Measurements from ENCODE around the gene CYBA. TPM values are rescaled to one million over a fixed set of nuclear protein-coding genes. Genes with fewer than 3 reads are reported as not detected.

The CYBA gene
- polyA plus RNA-seq, 2 of the 4 experiments (the other 2 are of a cell fraction): 75.7 to 185 TPM

DNA sequence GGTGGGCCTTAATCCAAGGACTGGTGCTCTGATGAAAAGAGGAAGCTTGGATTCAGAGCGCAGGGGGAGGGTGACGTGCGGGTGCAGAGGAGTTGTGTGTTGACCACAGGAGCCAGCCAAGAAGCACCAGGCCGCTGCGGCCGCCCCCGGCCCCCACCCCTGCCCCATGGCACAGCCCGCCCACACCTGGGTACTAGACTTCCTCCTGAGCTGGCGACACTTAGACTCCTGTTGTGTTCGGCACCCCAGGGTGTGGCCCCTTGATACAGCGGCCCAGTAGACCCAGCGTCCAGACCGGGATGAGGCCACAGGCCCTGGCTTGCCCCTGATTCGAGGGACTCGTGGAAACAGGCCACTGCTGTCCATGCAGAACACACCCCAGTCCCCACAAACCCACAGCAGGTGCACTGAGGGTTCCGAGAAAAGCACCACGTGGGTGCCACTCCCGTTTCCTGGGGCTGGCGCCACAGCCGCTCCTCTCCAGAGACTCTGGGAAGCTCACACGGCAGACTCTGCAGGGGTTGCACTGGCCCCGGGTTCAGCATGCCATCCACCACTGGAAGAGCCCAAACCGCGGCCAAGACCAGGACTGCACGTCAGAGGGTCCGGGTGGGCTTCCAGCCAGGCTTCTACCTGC lies 41.2 kb upstream of the CYBA start:
- H3K9me3 ChIP-seq: no peaks in the 10 kb centered on the region
- ATAC-seq (no peak), FAIRE-seq (no peak), DNase-seq (ENCODE audit: low read depth in 1 of 2, low spot score in 1 of 2) (no peak)
- no peak overlapping the region for H3K4me2 ChIP-seq
- ChIA-PET CTCF (interaction anchor here (0.7 to 1.1 kb wide), 2 partner anchors 46 to 64 kb away, joined by 3 read pairs; no protein-coding TSS in a partner anchor), POLR2A (no interaction called here)
- TF ChIP-seq PHF8 (IDR thresholded peaks at IDR 0.05; ENCODE audit: borderline replicate concordance, low read depth) (no peak), HOXB5 (CRISPR knock-in tag; IDR thresholded peaks at IDR 0.05) (no peak), RCOR1 (IDR thresholded peaks at IDR 0.05; ENCODE audit: low read depth, low read length) (no peak), HOXB13 (CRISPR knock-in tag; IDR thresholded peaks at IDR 0.05; ENCODE audit: low read depth) (no peak)
- TF ChIP-seq, protein P1, sequence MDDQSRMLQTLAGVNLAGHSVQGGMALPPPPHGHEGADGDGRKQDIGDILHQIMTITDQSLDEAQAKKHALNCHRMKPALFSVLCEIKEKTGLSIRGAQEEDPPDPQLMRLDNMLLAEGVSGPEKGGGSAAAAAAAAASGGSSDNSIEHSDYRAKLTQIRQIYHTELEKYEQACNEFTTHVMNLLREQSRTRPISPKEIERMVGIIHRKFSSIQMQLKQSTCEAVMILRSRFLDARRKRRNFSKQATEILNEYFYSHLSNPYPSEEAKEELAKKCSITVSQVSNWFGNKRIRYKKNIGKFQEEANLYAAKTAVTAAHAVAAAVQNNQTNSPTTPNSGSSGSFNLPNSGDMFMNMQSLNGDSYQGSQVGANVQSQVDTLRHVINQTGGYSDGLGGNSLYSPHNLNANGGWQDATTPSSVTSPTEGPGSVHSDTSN (IDR thresholded peaks at IDR 0.05): no peak
- H3K27ac ChIP-seq: no peak overlapping the region
- peaks cover 1% of the 10 kb centered on the region; the same call in 1 of the 3 replicates for H3K4me1 ChIP-seq
- WGBS (ENCODE audit: missing lambda C conversion rate): 73% methylated on average over 13 of the region's 26 CpGs
- H3K4me3 ChIP-seq: no peak overlapping the region

DNA sequence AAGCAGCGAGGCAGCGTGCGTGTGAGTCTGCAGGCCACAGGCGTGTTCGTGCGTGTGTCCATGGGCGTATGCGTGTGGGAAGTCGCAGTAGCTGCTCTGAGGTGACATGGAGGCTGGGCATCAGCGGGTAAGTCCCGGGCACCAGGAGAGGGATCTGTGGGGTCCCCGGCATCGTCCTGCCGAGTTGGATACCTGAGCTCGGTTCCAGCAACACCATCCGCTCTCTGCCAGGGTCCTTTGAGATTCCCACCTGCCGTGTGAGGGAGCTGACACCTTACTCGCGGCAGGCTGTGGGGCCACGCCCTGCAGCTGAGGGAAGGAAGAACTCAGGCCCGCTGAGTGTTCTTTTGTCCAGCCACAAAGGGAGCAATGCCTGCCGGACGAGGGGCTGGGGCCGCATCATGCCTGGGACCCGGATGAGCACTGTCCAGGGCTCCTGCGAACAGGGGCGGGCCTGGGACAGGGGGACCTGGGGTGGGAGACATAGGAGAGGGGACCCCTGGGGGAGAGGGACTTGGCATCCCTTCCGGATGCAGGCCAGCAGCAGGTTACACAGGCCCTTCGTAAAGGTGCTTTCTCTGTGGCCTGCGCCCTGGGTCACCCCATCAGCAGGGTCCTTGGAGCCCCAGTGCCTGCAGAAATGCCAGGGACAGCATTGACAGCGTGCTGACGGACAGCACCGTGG lies 40.4 kb upstream of the CYBA start:
- Histone ChIP-seq H3K9me3 (no peaks in the 10 kb centered on the region), H3K4me1 (peaks cover 4% of the 10 kb centered on the region; the same call in 1 of the 3 replicates), H3K27ac (no peak overlapping the region), H3K4me3 (no peak overlapping the region), H3K4me2 (no peak overlapping the region)
- FAIRE-seq: no peak
- no peak for ATAC-seq
- ChIA-PET POLR2A (no interaction called here), CTCF (interaction anchor here (1.1 kb wide), 1 partner anchor 46 kb away, joined by 3 read pairs; no protein-coding TSS in a partner anchor)
- no peak for DNase-seq (ENCODE audit: low read depth in 1 of 2, low spot score in 1 of 2)
- TF ChIP-seq EHF (CRISPR knock-in tag; IDR thresholded peaks at IDR 0.05): no peak
- TF ChIP-seq, protein P2, sequence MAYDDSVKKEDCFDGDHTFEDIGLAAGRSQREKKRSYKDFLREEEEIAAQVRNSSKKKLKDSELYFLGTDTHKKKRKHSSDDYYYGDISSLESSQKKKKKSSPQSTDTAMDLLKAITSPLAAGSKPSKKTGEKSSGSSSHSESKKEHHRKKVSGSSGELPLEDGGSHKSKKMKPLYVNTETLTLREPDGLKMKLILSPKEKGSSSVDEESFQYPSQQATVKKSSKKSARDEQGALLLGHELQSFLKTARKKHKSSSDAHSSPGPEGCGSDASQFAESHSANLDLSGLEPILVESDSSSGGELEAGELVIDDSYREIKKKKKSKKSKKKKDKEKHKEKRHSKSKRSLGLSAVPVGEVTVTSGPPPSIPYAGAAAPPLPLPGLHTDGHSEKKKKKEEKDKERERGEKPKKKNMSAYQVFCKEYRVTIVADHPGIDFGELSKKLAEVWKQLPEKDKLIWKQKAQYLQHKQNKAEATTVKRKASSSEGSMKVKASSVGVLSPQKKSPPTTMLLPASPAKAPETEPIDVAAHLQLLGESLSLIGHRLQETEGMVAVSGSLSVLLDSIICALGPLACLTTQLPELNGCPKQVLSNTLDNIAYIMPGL (CRISPR knock-in tag; IDR thresholded peaks at IDR 0.05; ENCODE audit: borderline replicate concordance): no peak
- TF ChIP-seq CBX2 (IDR thresholded peaks at IDR 0.05; ENCODE audit: borderline replicate concordance, low read depth): no peak
- no peak for TF ChIP-seq RCOR1 (IDR thresholded peaks at IDR 0.05; ENCODE audit: low read depth, low read length)
- no peak for TF ChIP-seq POLR2A (IDR thresholded peaks at IDR 0.05; ENCODE audit: low read length)
- TF ChIP-seq HOXB13 (CRISPR knock-in tag; IDR thresholded peaks at IDR 0.05; ENCODE audit: low read depth): no peak
- TF ChIP-seq, protein P3, sequence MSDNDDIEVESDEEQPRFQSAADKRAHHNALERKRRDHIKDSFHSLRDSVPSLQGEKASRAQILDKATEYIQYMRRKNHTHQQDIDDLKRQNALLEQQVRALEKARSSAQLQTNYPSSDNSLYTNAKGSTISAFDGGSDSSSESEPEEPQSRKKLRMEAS (IDR thresholded peaks at IDR 0.05): no peak
- TF ChIP-seq ZC3H11A (IDR thresholded peaks at IDR 0.05): no peak
- no peak for TF ChIP-seq PHF8 (IDR thresholded peaks at IDR 0.05; ENCODE audit: borderline replicate concordance, low read depth)
- TF ChIP-seq, protein P4, sequence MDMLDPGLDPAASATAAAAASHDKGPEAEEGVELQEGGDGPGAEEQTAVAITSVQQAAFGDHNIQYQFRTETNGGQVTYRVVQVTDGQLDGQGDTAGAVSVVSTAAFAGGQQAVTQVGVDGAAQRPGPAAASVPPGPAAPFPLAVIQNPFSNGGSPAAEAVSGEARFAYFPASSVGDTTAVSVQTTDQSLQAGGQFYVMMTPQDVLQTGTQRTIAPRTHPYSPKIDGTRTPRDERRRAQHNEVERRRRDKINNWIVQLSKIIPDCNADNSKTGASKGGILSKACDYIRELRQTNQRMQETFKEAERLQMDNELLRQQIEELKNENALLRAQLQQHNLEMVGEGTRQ (IDR thresholded peaks at IDR 0.05): no peak
- TF ChIP-seq MYC (IDR thresholded peaks at IDR 0.05; ENCODE audit: borderline replicate concordance, low read length): no peak
- 83% methylated on average over 24 of the region's 33 CpGs for WGBS (ENCODE audit: missing lambda C conversion rate)

DNA sequence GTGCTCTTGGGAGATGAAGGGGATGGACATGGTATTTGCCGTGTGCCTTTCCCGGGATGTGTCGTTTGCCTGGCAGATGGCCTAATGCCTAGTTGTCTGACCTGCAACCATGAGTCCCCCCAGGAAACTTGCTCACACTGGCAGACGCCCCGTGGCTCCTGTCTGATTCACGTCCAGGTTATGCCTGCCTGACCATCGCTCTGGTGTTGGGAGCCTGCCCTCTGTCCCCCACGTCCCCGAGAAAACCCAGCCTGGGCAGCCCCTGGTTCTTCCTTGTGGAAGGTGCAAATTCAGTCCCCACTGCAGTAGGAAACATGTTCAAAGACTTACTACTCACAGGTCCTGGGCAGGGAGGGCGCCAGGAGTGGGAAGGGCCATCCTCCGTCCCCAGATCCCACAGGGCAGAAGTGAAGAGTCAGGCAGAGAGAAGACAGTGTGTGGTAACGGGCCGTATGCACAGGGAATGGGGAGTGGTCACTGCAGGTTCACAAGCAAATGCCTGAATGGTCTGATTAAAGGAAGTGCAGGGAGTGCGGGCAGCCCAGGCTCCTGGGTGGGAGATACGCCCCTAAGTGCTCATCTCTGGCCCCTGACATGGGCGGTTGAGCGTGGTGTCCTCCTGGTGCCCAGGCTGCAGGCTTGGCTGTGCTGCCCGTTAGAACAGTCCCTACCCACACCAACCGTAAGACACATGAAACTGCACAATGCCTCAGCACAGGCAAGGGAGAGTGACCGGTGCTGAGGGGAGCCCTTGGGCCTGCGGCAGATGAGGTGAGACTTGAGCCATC lies 39.7 kb upstream of the CYBA start:
- Histone ChIP-seq H3K4me1 (peaks cover 8% of the 10 kb centered on the region; the same call in 2 of the 3 replicates), H3K4me3 (no peak overlapping the region), H3K27ac (no peak overlapping the region), H3K4me2 (no peak overlapping the region), H3K9me3 (no peaks in the 10 kb centered on the region)
- ChIA-PET CTCF (interaction anchor here (0.7 to 1.1 kb wide), 2 partner anchors 47 to 92 kb away, joined by 3 read pairs; no protein-coding TSS in a partner anchor), POLR2A (no interaction called here)
- WGBS (ENCODE audit: missing lambda C conversion rate): 61% methylated on average over 20 of the region's 21 CpGs
- FAIRE-seq: no peak
- no peak for DNase-seq (ENCODE audit: low read depth in 1 of 2, low spot score in 1 of 2)
- no peak for ATAC-seq
- no peak for TF ChIP-seq CBX8 (IDR thresholded peaks at IDR 0.05)
- no peak for TF ChIP-seq ESRRA (IDR thresholded peaks at IDR 0.05; ENCODE audit: borderline replicate concordance, low read length)
- no peak for TF ChIP-seq NPAS2 (CRISPR knock-in tag; IDR thresholded peaks at IDR 0.05; ENCODE audit: borderline replicate concordance)
- TF ChIP-seq TFCP2L1 (CRISPR knock-in tag; IDR thresholded peaks at IDR 0.05): no peak
- TF ChIP-seq RNF2 (IDR thresholded peaks at IDR 0.05; ENCODE audit: borderline replicate concordance, low read depth): no peak
- TF ChIP-seq JUNB (IDR thresholded peaks at IDR 0.05): no peak
- TF ChIP-seq FOXS1 (CRISPR knock-in tag; IDR thresholded peaks at IDR 0.05): no peak
- TF ChIP-seq SMC3 (IDR thresholded peaks at IDR 0.05): no peak
- TF ChIP-seq, protein P1 (IDR thresholded peaks at IDR 0.05): no peak
- no peak for TF ChIP-seq RAD21 (conservative IDR thresholded peaks at IDR 0.05 in 1 of 2, IDR thresholded peaks at IDR 0.05 in 1 of 2)
- no peak for TF ChIP-seq ZNF302 (CRISPR knock-in tag; IDR thresholded peaks at IDR 0.05)
- no peak for TF ChIP-seq SREBF2 (IDR thresholded peaks at IDR 0.05)
- no peak for TF ChIP-seq PHF8 (IDR thresholded peaks at IDR 0.05; ENCODE audit: borderline replicate concordance, low read depth)
- no peak for TF ChIP-seq KDM1A (IDR thresholded peaks at IDR 0.05; ENCODE audit: low read depth)
- TF ChIP-seq RCOR1 (IDR thresholded peaks at IDR 0.05; ENCODE audit: low read depth, low read length): no peak
- no peak for TF ChIP-seq POLR2A (IDR thresholded peaks at IDR 0.05; ENCODE audit: low read length)
